GM12864 (cell line): ENCODE results near the gene SGCE.

Source experiments
- DNase-seq: peaks from one replicate; pipeline ENCODE4 v3.0.0-alpha.2; 2011; ENCODE audit warnings: low read depth
- H3K4me3 ChIP-seq: 2 replicates; pipeline ENCODE4 v1.5.1; 2011; ENCODE audit warnings: mild to moderate bottlenecking, low read depth, low read length, control low read depth
- TF ChIP-seq, protein P1 (sequence below): IDR thresholded peaks from 2 replicates; pipeline ENCODE4 v1.5.1; 2011; ENCODE audit warnings: low read depth, mild to moderate bottlenecking, moderate library complexity, low read length, control low read depth, inconsistent platforms; ENCODE audit errors: missing control alignments

SGCE gene

GRCh38 chr7:94623820-94624219, 32.1 kb downstream of the SGCE start:
- DNase-seq = no peak
- TF ChIP-seq, protein P1, sequence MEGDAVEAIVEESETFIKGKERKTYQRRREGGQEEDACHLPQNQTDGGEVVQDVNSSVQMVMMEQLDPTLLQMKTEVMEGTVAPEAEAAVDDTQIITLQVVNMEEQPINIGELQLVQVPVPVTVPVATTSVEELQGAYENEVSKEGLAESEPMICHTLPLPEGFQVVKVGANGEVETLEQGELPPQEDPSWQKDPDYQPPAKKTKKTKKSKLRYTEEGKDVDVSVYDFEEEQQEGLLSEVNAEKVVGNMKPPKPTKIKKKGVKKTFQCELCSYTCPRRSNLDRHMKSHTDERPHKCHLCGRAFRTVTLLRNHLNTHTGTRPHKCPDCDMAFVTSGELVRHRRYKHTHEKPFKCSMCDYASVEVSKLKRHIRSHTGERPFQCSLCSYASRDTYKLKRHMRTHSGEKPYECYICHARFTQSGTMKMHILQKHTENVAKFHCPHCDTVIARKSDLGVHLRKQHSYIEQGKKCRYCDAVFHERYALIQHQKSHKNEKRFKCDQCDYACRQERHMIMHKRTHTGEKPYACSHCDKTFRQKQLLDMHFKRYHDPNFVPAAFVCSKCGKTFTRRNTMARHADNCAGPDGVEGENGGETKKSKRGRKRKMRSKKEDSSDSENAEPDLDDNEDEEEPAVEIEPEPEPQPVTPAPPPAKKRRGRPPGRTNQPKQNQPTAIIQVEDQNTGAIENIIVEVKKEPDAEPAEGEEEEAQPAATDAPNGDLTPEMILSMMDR = no peak
- H3K4me3 ChIP-seq = no peak overlapping the region

DNA sequence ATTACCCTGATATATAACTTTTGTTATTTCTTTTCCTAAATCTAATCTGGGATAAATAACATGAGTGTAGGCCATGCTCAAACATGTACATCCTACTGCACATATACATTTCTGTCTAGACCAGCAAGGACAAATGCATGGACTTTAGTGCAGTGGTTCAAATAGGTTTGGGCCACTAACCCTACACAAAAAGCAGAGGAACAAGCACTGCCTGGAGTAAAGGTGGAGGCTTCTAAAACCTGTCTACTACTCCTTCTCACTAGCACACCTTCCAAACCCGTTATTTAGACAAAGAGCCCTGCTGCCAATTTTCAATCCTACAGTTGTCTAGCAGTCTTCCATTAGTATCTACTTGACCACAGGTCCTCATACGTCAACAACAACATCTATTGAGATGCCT, 34.8 kb downstream of the SGCE start:
- DNase-seq = no peak
- TF ChIP-seq, protein P1 = no peak
- H3K4me3 ChIP-seq = no peak overlapping the region

DNA sequence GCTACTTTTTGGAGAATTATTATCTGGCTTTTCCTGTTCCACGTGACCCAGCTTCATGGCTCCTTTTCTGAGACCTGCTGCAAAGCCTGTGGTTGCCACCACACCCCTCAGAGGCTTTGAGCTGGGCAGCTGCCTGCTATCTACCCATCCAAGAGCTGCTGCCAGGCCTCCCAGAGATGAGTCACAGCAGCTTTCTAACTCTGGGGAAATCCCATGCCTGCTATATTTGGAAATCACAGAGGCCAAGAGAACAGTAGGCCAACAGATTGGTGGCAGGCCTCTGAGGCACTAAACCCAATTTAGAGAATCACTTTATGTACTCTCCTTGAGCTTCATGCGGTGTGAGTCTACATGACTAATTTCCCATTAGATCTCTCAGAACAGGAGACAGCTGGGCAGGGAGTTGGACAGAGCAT, 35.2 kb downstream of the SGCE start:
- TF ChIP-seq, protein P1 = no peak
- H3K4me3 ChIP-seq = no peak overlapping the region
- peak; percentile 60 for DNase-seq

- TF ChIP-seq, protein P1 = no peak
- DNase-seq = no peak
- H3K4me3 ChIP-seq = no peak overlapping the region
Observed at GRCh38 chr7:94618126-94618525, 37.8 kb downstream of the SGCE start.

- no peak overlapping the region for H3K4me3 ChIP-seq
- DNase-seq = no peak
- TF ChIP-seq, protein P1 = no peak
Observed at GRCh38 chr7:94616855-94617254, 39.1 kb downstream of the SGCE start.

DNA sequence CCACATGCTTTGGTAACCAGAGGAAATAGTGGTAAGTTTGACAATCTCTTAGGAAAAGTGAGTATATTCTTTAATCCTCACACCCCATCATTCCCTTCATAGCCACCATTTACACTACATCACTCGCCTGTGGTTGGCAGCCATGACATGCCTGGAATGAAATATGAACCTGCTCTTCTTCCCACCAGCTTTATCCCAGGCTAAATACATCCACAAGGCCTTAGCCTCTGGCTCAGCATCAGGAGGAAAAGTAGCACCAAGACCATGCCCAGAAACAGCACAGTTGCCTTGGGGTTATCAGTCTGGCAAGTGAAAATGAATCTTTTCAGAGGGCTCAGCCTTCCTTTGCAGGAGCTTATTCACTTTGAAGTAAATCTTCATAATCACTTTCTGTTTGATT, 40.3 kb downstream of the SGCE start:
- no peak overlapping the region for H3K4me3 ChIP-seq
- TF ChIP-seq, protein P1 = no peak
- no peak for DNase-seq

- DNase-seq = no peak
- TF ChIP-seq, protein P1 = no peak
- no peak overlapping the region for H3K4me3 ChIP-seq
Observed at GRCh38 chr7:94612661-94613060, 43.3 kb downstream of the SGCE start.
